H1 (cell line): ENCODE measurements around the gene MKI67. TPM values are rescaled to one million over a fixed set of nuclear protein-coding genes. Genes with fewer than 3 reads are reported as not detected.
A peak's percentile ranks its signal among the peaks of the same experiment; 100 is the strongest.

ENCODE experiments used
- CTCF ChIA-PET: fragments of 300-600 bp; sonication (Branson Sonifier 250); formaldehyde crosslinking; loops from one replicate; lab custom pipeline; 2021; ENCODE audit not compliant: partially characterized antibody; lab: Charles Lee
- POLR2A ChIA-PET: fragments of 300-600 bp; sonication (Branson Sonifier 250); formaldehyde crosslinking; loops from one replicate; lab custom pipeline; 2021; ENCODE audit warnings: inconsistent platforms; ENCODE audit not compliant: partially characterized antibody; lab: Charles Lee
- DNase-seq, 2 experiments: peaks; one replicate each; pipeline versions ENCODE4 v3.0.0 to v3.0.0-alpha.2; 2010 to 2022; ENCODE audit warnings: low spot score in 2 of 2, low read depth in 1 of 2, mixed read lengths in 1 of 2
- FAIRE-seq: peaks from 2 replicates; lab custom pipeline; 2011; peaks lifted over from hg19 to GRCh38; lab: Jason Lieb, UNC
- H2AFZ ChIP-seq: 2 replicates; pipeline ENCODE4 v1.8.1; 2012; ENCODE audit warnings: low read length, inconsistent platforms
- H2AK5ac ChIP-seq: 2 replicates; pipeline ENCODE4 v1.6.1; 2013; ENCODE audit warnings: low read depth, low read length
- H2BK120ac ChIP-seq: replicated peaks from 2 replicates; pipeline ENCODE3; 2013; ENCODE audit warnings: low read depth, low read length, inconsistent platforms
- H2BK12ac ChIP-seq: 2 replicates; pipeline ENCODE4 v1.6.1; 2013; ENCODE audit warnings: low read depth, low read length
- H2BK15ac ChIP-seq: 2 replicates; pipeline ENCODE4 v1.6.1; 2013; ENCODE audit warnings: low read length
- H2BK20ac ChIP-seq: 2 replicates; pipeline ENCODE4 v1.6.1; 2013; ENCODE audit warnings: low read length
- H2BK5ac ChIP-seq: 2 replicates; pipeline ENCODE4 v1.6.1; 2013; ENCODE audit warnings: low read depth, low read length
- H3K14ac ChIP-seq: 2 replicates; pipeline ENCODE4 v1.6.1; 2013; ENCODE audit warnings: inconsistent platforms; ENCODE audit not compliant: insufficient read length
- H3K18ac ChIP-seq: 2 replicates; pipeline ENCODE4 v1.6.1; 2013; ENCODE audit warnings: low read length; ENCODE audit errors: extremely low read depth
- H3K23ac ChIP-seq: 2 replicates; pipeline ENCODE4 v1.6.1; 2013; ENCODE audit warnings: inconsistent platforms; ENCODE audit not compliant: insufficient read length
- H3K23me2 ChIP-seq: 2 replicates; pipeline ENCODE4 v1.6.1; 2013; ENCODE audit warnings: low read depth, low read length
- H3K27ac ChIP-seq: 2 replicates; pipeline ENCODE4 v1.6.1; 2011; ENCODE audit warnings: low read depth, low read length, inconsistent platforms
- H3K27me3 ChIP-seq, 4 experiments: replicated peaks in 1 of 4; 1 replicate in 1 of 4; 2 replicates in 3 of 4; pipeline versions ENCODE4 v1.6.1 to v1.8.1; 2011 to 2013; ENCODE audit warnings: low read length in 3 of 4, mild to moderate bottlenecking in 3 of 4, inconsistent platforms in 2 of 4, mixed read lengths in 2 of 4, moderate library complexity in 1 of 4; ENCODE audit not compliant: control insufficient read depth in 3 of 4, insufficient read depth in 3 of 4; ENCODE audit errors: extremely low read depth in 1 of 4
- H3K36me3 ChIP-seq, 4 experiments: 2 replicates each; pipeline versions ENCODE4 v1.6.1 to v1.8.1; 2011 to 2013; ENCODE audit warnings: mild to moderate bottlenecking in 4 of 4, low read length in 3 of 4, moderate library complexity in 2 of 4, control low read depth in 1 of 4, inconsistent platforms in 1 of 4; ENCODE audit not compliant: insufficient read depth in 4 of 4, control insufficient read depth in 2 of 4
- H3K4ac ChIP-seq: replicated peaks from 2 replicates; pipeline ENCODE3; 2013; ENCODE audit warnings: low read length, low read depth, mixed read lengths, inconsistent platforms; ENCODE audit not compliant: insufficient read length
- H3K4me1 ChIP-seq, 4 experiments: replicated peaks in 1 of 4; 1 replicate in 1 of 4; 2 replicates in 3 of 4; pipeline versions ENCODE4 v1.6.1 to v1.8.1; 2011 to 2013; ENCODE audit warnings: low read length in 3 of 4, inconsistent platforms in 2 of 4, mixed read lengths in 1 of 4; ENCODE audit not compliant: insufficient read depth in 4 of 4, control insufficient read depth in 3 of 4
- H3K4me2 ChIP-seq, 2 experiments: 2 replicates each; pipeline versions ENCODE4 v1.6.1 to v1.8.1; 2011 to 2013; ENCODE audit warnings: low read depth in 2 of 2, low read length in 2 of 2, control low read depth in 1 of 2, inconsistent platforms in 1 of 2, mild to moderate bottlenecking in 1 of 2; ENCODE audit not compliant: insufficient read depth in 1 of 2
- H3K4me3 ChIP-seq, 4 experiments: fragments of 200-600, 300-600 bp in 1 of 4; sonication (generic), shearing (Covaris generic), sonication (Bioruptor Twin) in 1 of 4; 2 replicates each; pipeline versions ENCODE4 v1.5.1 to v1.8.1; 2011 to 2016; ENCODE audit warnings: low read length in 4 of 4, low read depth in 3 of 4, control low read depth in 2 of 4, inconsistent platforms in 2 of 4, mild to moderate bottlenecking in 2 of 4, mixed read lengths in 1 of 4, moderate library complexity in 1 of 4; ENCODE audit not compliant: insufficient read depth in 2 of 4; ENCODE audit errors: extremely low read depth in 1 of 4
- H3K56ac ChIP-seq: replicated peaks from 2 replicates; pipeline ENCODE3; 2013; ENCODE audit warnings: low read depth, mild to moderate bottlenecking, mixed read lengths, low read length, inconsistent platforms; ENCODE audit not compliant: insufficient read length
- H3K79me1 ChIP-seq: 2 replicates; pipeline ENCODE4 v1.6.1; 2013; ENCODE audit warnings: low read depth, low read length, control low read depth
- H3K79me2 ChIP-seq, 2 experiments: 2 replicates each; pipeline versions ENCODE4 v1.6.1 to v1.8.1; 2012 to 2013; ENCODE audit warnings: low read length in 2 of 2, mild to moderate bottlenecking in 2 of 2, inconsistent platforms in 1 of 2; ENCODE audit not compliant: insufficient read depth in 2 of 2, control insufficient read depth in 1 of 2
- H3K9ac ChIP-seq, 4 experiments: replicated peaks in 1 of 4; 1 replicate in 1 of 4; 2 replicates in 3 of 4; pipeline versions ENCODE4 v1.6.1 to v1.8.1; 2011 to 2013; ENCODE audit warnings: low read depth in 3 of 4, low read length in 3 of 4, control low read depth in 2 of 4, mild to moderate bottlenecking in 2 of 4, moderate library complexity in 2 of 4, inconsistent platforms in 1 of 4; ENCODE audit errors: extremely low read depth in 1 of 4
- H3K9me3 ChIP-seq, 2 experiments: 2 replicates each; pipeline versions ENCODE4 v1.6.1 to v1.8.1; 2012 to 2013; ENCODE audit warnings: mild to moderate bottlenecking in 2 of 2, moderate library complexity in 2 of 2, control low read depth in 1 of 2, inconsistent platforms in 1 of 2, low read depth in 1 of 2, low read length in 1 of 2, mixed read lengths in 1 of 2; ENCODE audit not compliant: insufficient read depth in 2 of 2
- H4K20me1 ChIP-seq, 2 experiments: replicated peaks in 1 of 2; 2 replicates each; pipeline versions ENCODE3 to v1.8.1; 2011 to 2013; ENCODE audit warnings: inconsistent platforms in 2 of 2, low read length in 2 of 2, mild to moderate bottlenecking in 1 of 2; ENCODE audit not compliant: insufficient read depth in 2 of 2, control insufficient read depth in 1 of 2
- H4K5ac ChIP-seq: 2 replicates; pipeline ENCODE4 v1.6.1; 2013; ENCODE audit warnings: low read length, low read depth, mixed read lengths, inconsistent platforms; ENCODE audit not compliant: insufficient read length
- H4K8ac ChIP-seq: 2 replicates; pipeline ENCODE4 v1.8.0; 2013; ENCODE audit warnings: mild to moderate bottlenecking, moderate library complexity, low read length, inconsistent platforms; ENCODE audit not compliant: insufficient read depth; ENCODE audit errors: extremely low read depth
- H4K91ac ChIP-seq: replicated peaks from 2 replicates; pipeline ENCODE3; 2013; ENCODE audit warnings: low read length, mixed read lengths, inconsistent platforms; ENCODE audit not compliant: insufficient read length
- CHD2 ChIP-seq: IDR thresholded peaks from 2 replicates; pipeline ENCODE4 v1.6.1; 2012; ENCODE audit warnings: low read length, improper control_type of control experiment
- KDM1A ChIP-seq: fragments of 200-600, 300-600 bp; sonication (generic); IDR thresholded peaks from 2 replicates; pipeline ENCODE4 v1.7.1; 2016; ENCODE audit warnings: mild to moderate bottlenecking, low read length, borderline replicate concordance
- NANOG ChIP-seq: IDR thresholded peaks from 2 replicates; pipeline ENCODE4 v1.6.1; 2011; ENCODE audit warnings: low read length, low read depth, mild to moderate bottlenecking, inconsistent platforms; ENCODE audit not compliant: insufficient read depth, poor library complexity, severe bottlenecking
- RNF2 ChIP-seq: fragments of 200-900, 300-1000 bp; sonication (generic); IDR thresholded peaks from 2 replicates; pipeline ENCODE4 v1.7.1; 2016; ENCODE audit warnings: borderline replicate concordance, low read depth, mild to moderate bottlenecking, antibody characterized with exemption, low read length; ENCODE audit not compliant: poor library complexity, severe bottlenecking; ENCODE audit errors: missing control alignments
- SAP30 ChIP-seq: fragments of 300-600 bp; sonication (generic); IDR thresholded peaks from 2 replicates; pipeline ENCODE4 v1.7.1; 2012; ENCODE audit warnings: low read length, moderate library complexity, mild to moderate bottlenecking, inconsistent platforms; ENCODE audit not compliant: insufficient read depth, insufficient replicate concordance
- SIRT6 ChIP-seq: IDR thresholded peaks from one replicate; pipeline ENCODE4 v1.7.1; 2012; ENCODE audit warnings: low read length, inconsistent platforms
- TBP ChIP-seq: IDR thresholded peaks from 2 replicates; pipeline ENCODE4 v1.6.1; 2011; ENCODE audit warnings: low read depth, low read length, improper control_type of control experiment
- USF2 ChIP-seq: IDR thresholded peaks from 2 replicates; pipeline ENCODE4 v1.6.1; 2011; ENCODE audit warnings: low read length, improper control_type of control experiment
- WGBS, 2 experiments: shearing (Covaris generic) in 1 of 2; methylation state at CpG; one replicate each; pipeline versions ENCODE4 v1.1.6 to v1.1.7; 2013 to 2015; ENCODE audit warnings: low lambda C conversion rate in 2 of 2, mixed read lengths in 2 of 2, inconsistent platforms in 1 of 2, low coverage in 1 of 2, missing lambda C conversion rate in 1 of 2; ENCODE audit not compliant: insufficient replicate concordance in 2 of 2, insufficient coverage in 1 of 2, insufficient read length in 1 of 2; ENCODE audit errors: extremely low coverage in 1 of 2, missing lambda C conversion rate in 1 of 2; 5-methylcytosine and 5-hydroxymethylcytosine counted together
- polyA plus RNA-seq, 7 experiments: library from polyadenylated mRNA; depleted of rRNA in 3 of 7; stranded (reverse) in 5 of 7; unstranded in 2 of 7; fragments of >200 nt in 5 of 7; fragments of 200-250 nt in 2 of 7; gene quantifications; 1 replicate in 5 of 7; 2 replicates in 1 of 7; 4 replicates in 1 of 7; pipeline versions ENCODE4 v1.2.1 to v1.2.3, GENCODE V29; 2011 to 2013; ENCODE audit warnings: missing spikeins in 2 of 7, mixed read lengths in 2 of 7
- total RNA-seq: library from RNA; stranded (reverse); fragmentation: NEBNext Ultra II Directional; extraction: Animal tissue kit (Norgen Biotek cat#: 25700); gene quantifications from 2 replicates; pipeline ENCODE4 v1.2.1, GENCODE V29; 2021
- TF ChIP-seq, protein P1 (sequence below): IDR thresholded peaks from 2 replicates; pipeline ENCODE4 v1.6.1; 2012; ENCODE audit warnings: inconsistent platforms
- TF ChIP-seq, protein P2 (sequence below): IDR thresholded peaks from 2 replicates; pipeline ENCODE4 v1.6.1; 2012; ENCODE audit warnings: inconsistent platforms

The MKI67 gene
- total and polyA plus RNA-seq, 2 of the 8 experiments (the other 6 are each of a cell fraction or from before 2014, with no cell fraction given) = 15.8 to 85.1 TPM

- CTCF ChIA-PET = interaction anchor here (0.8 to 2.1 kb wide), 23 partner anchors 12 to 139 kb away, joined by 3 to 9 read pairs (median 4); partner anchors contain the start of gene MKI67
- TF ChIP-seq SAP30 (no peak), RNF2 (no peak), TBP (no peak), NANOG (no peak), KDM1A (no peak), SIRT6 (no peak), CHD2 (peak; percentile 51; the same call in 1 of the 2 replicates), USF2 (no peak)
- TF ChIP-seq, protein P1, sequence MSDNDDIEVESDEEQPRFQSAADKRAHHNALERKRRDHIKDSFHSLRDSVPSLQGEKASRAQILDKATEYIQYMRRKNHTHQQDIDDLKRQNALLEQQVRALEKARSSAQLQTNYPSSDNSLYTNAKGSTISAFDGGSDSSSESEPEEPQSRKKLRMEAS = peak; percentile 74
- TF ChIP-seq, protein P2, sequence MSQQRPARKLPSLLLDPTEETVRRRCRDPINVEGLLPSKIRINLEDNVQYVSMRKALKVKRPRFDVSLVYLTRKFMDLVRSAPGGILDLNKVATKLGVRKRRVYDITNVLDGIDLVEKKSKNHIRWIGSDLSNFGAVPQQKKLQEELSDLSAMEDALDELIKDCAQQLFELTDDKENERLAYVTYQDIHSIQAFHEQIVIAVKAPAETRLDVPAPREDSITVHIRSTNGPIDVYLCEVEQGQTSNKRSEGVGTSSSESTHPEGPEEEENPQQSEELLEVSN = no peak
Measured at GRCh38 chr10:128150045-128150493, 23.8 kb upstream of the MKI67 start.

More at GRCh38 chr10:128150045-128150493, 23.8 kb upstream of the MKI67 start:
- H2AFZ ChIP-seq = peak overlapping the region; percentile 91
- peaks cover 0 to 4% (median under 1%) of the 10 kb centered on the region in 4 experiments; a peak in 3 of 7 replicates for H3K4me1 ChIP-seq
- H3K23ac ChIP-seq = no peak overlapping the region
- H3K56ac ChIP-seq = no peak overlapping the region
- no peak overlapping the region; the same call in 1 of the 2 replicates for H2BK5ac ChIP-seq
- H3K9me3 ChIP-seq = no peaks in the 10 kb centered on the region
- no peaks in the 10 kb centered on the region for H4K20me1 ChIP-seq
- peak overlapping the region; percentile 87 for H4K8ac ChIP-seq
- no peaks in the 10 kb centered on the region for H3K79me2 ChIP-seq
- no peak overlapping the region for H2BK120ac ChIP-seq
- no peaks in the 10 kb centered on the region for H3K36me3 ChIP-seq
- DNase-seq = peak in 1 of 2 experiments; percentile 92
- H3K27me3 ChIP-seq = peaks cover 0 to 8% (median 2%) of the 10 kb centered on the region in 4 experiments; a peak in 3 of 7 replicates
- H2BK15ac ChIP-seq = no peak overlapping the region
- peak overlapping the region; percentile 16 for H4K5ac ChIP-seq
- H2BK12ac ChIP-seq = peak overlapping the region; percentile 55; the same call in 1 of the 2 replicates
- FAIRE-seq = no peak
- H3K18ac ChIP-seq = peak overlapping the region; percentile 4; the same call in 1 of the 2 replicates
- no peak overlapping the region for H3K4ac ChIP-seq
- H3K4me2 ChIP-seq = peak overlapping the region; percentile 30 to 84
- H3K23me2 ChIP-seq = peaks cover 6% of the 10 kb centered on the region; the same call in 1 of the 2 replicates
- H2BK20ac ChIP-seq = no peak overlapping the region
- POLR2A ChIA-PET = interaction anchor here (1.3 kb wide), 1 partner anchor 23 kb away, joined by 3 read pairs; no protein-coding TSS in a partner anchor
- 3% methylated on average over 30 of the region's 53 CpGs; no CpG with 5 or more reads in 1 of the 2 experiments for WGBS, 2 experiments
- H4K91ac ChIP-seq = no peak overlapping the region
- H3K9ac ChIP-seq = peak overlapping the region in 2 of 4 experiments; percentile 25 to 29; a peak in 3 of 7 replicates
- no peaks in the 10 kb centered on the region for H3K79me1 ChIP-seq
- no peak overlapping the region for H3K27ac ChIP-seq
- no peak overlapping the region for H2AK5ac ChIP-seq
- H3K4me3 ChIP-seq = peak overlapping the region; percentile 44 to 71 (median 55)
- no peak overlapping the region for H3K14ac ChIP-seq
